ENCODE data around the gene CERS2. TPM values are rescaled to one million over a fixed set of nuclear protein-coding genes. Genes with fewer than 3 reads are reported as not detected.

Gene CERS2
- polyA plus RNA-seq, 1 donor: 310 TPM

- Histone ChIP-seq H3K27me3 (ENCODE audit: control insufficient read depth, insufficient read depth, low read length) (no peaks in the 10 kb centered on the region), H3K9me3 (ENCODE audit: control insufficient read depth, low read depth, low read length) (no peaks in the 10 kb centered on the region), H3K4me3 (ENCODE audit: low read length) (peak within 1 kb of the TSS; percentile 89), H3K4me1 (ENCODE audit: control insufficient read depth, insufficient read depth, low read length) (peaks cover 46% of the 10 kb centered on the region), H3K27ac (ENCODE audit: low read length) (peak within 1 kb of the TSS; percentile 90), H3K36me3 (ENCODE audit: control insufficient read depth, insufficient read depth, low read length) (no peaks in the 10 kb centered on the region)
- DNase-seq: peak; percentile 98 to 99
- WGBS (ENCODE audit: insufficient coverage, low lambda C conversion rate): 0% methylated on average over 1 of the region's 69 CpGs
Observed at GRCh38 chr1:151008244-151009205, 33.9 kb upstream of the CERS2 start, which contains the start of gene PRUNE1. Gene PRUNE1 (plus strand): TSS chr1:151008449. CDS start chr1:151008633, 184 bp downstream.

- Histone ChIP-seq H3K4me3 (ENCODE audit: low read length) (peak overlapping the region; percentile 89), H3K27ac (ENCODE audit: low read length) (peak overlapping the region; percentile 90), H3K27me3 (ENCODE audit: control insufficient read depth, insufficient read depth, low read length) (no peaks in the 10 kb centered on the region), H3K36me3 (ENCODE audit: control insufficient read depth, insufficient read depth, low read length) (no peaks in the 10 kb centered on the region), H3K4me1 (ENCODE audit: control insufficient read depth, insufficient read depth, low read length) (peaks cover 41% of the 10 kb centered on the region), H3K9me3 (ENCODE audit: control insufficient read depth, low read depth, low read length) (no peaks in the 10 kb centered on the region)
- no CpG with 5 or more reads among the region's 4 CpGs for WGBS (ENCODE audit: insufficient coverage, low lambda C conversion rate)
- no peak for DNase-seq
Observed at GRCh38 chr1:151007853-151008243, 33.2 kb upstream of the CERS2 start.

GRCh38 chr1:151006327-151007052 lies 31.9 kb upstream of the CERS2 start, which contains the start of gene MINDY1:
Gene MINDY1 (minus strand): TSS chr1:151006902. CDS start chr1:151002617, 4,285 bp downstream.
- peak; percentile 72 to 84 for DNase-seq
- WGBS (ENCODE audit: insufficient coverage, low lambda C conversion rate): 0% methylated on average over 2 of the region's 18 CpGs
- Histone ChIP-seq H3K4me1 (ENCODE audit: control insufficient read depth, insufficient read depth, low read length) (peaks cover 32% of the 10 kb centered on the region), H3K27ac (ENCODE audit: low read length) (peak within 1 kb of the TSS; percentile 90), H3K27me3 (ENCODE audit: control insufficient read depth, insufficient read depth, low read length) (no peaks in the 10 kb centered on the region), H3K36me3 (ENCODE audit: control insufficient read depth, insufficient read depth, low read length) (peaks cover 11% of the 10 kb centered on the region), H3K9me3 (ENCODE audit: control insufficient read depth, low read depth, low read length) (no peaks in the 10 kb centered on the region), H3K4me3 (ENCODE audit: low read length) (peak within 1 kb of the TSS; percentile 61)

- peaks cover 32% of the 10 kb centered on the region for H3K4me1 ChIP-seq (ENCODE audit: control insufficient read depth, insufficient read depth, low read length)
- no CpG with 5 or more reads among the region's 4 CpGs for WGBS (ENCODE audit: insufficient coverage, low lambda C conversion rate)
- no peaks in the 10 kb centered on the region for H3K27me3 ChIP-seq (ENCODE audit: control insufficient read depth, insufficient read depth, low read length)
- peaks cover 16% of the 10 kb centered on the region for H3K36me3 ChIP-seq (ENCODE audit: control insufficient read depth, insufficient read depth, low read length)
- peak overlapping the region; percentile 90 for H3K27ac ChIP-seq (ENCODE audit: low read length)
- H3K4me3 ChIP-seq (ENCODE audit: low read length): peak overlapping the region; percentile 61
- no peaks in the 10 kb centered on the region for H3K9me3 ChIP-seq (ENCODE audit: control insufficient read depth, low read depth, low read length)
- DNase-seq: peak in 1 of 2 donors; percentile 52
Observed at GRCh38 chr1:151005729-151006319, 31.2 kb upstream of the CERS2 start.

- DNase-seq: no peak
- Histone ChIP-seq H3K4me1 (ENCODE audit: control insufficient read depth, insufficient read depth, low read length) (peaks cover 18% of the 10 kb centered on the region), H3K27me3 (ENCODE audit: control insufficient read depth, insufficient read depth, low read length) (no peaks in the 10 kb centered on the region), H3K4me3 (ENCODE audit: low read length) (no peak overlapping the region), H3K36me3 (ENCODE audit: control insufficient read depth, insufficient read depth, low read length) (peaks cover 35% of the 10 kb centered on the region), H3K9me3 (ENCODE audit: control insufficient read depth, low read depth, low read length) (no peaks in the 10 kb centered on the region), H3K27ac (ENCODE audit: low read length) (no peak overlapping the region)
Observed at GRCh38 chr1:151003180-151003579, 28.5 kb upstream of the CERS2 start.

GRCh38 chr1:151002611-151003010 lies 28.0 kb upstream of the CERS2 start:
- WGBS (ENCODE audit: insufficient coverage, low lambda C conversion rate): 80% methylated on average over 1 of the region's 2 CpGs
- no peak overlapping the region for H3K27ac ChIP-seq (ENCODE audit: low read length)
- no peak for DNase-seq
- H3K4me1 ChIP-seq (ENCODE audit: control insufficient read depth, insufficient read depth, low read length): peaks cover 14% of the 10 kb centered on the region
- H3K9me3 ChIP-seq (ENCODE audit: control insufficient read depth, low read depth, low read length): no peaks in the 10 kb centered on the region
- no peak overlapping the region for H3K4me3 ChIP-seq (ENCODE audit: low read length)
- H3K36me3 ChIP-seq (ENCODE audit: control insufficient read depth, insufficient read depth, low read length): peaks cover 40% of the 10 kb centered on the region
- H3K27me3 ChIP-seq (ENCODE audit: control insufficient read depth, insufficient read depth, low read length): no peaks in the 10 kb centered on the region

- H3K36me3 ChIP-seq (ENCODE audit: control insufficient read depth, insufficient read depth, low read length): peaks cover 46% of the 10 kb centered on the region
- WGBS (ENCODE audit: insufficient coverage, low lambda C conversion rate): no CpG with 5 or more reads among the region's 3 CpGs
- H3K4me1 ChIP-seq (ENCODE audit: control insufficient read depth, insufficient read depth, low read length): peaks cover 10% of the 10 kb centered on the region
- H3K27ac ChIP-seq (ENCODE audit: low read length): no peak overlapping the region
- DNase-seq: no peak
- no peaks in the 10 kb centered on the region for H3K27me3 ChIP-seq (ENCODE audit: control insufficient read depth, insufficient read depth, low read length)
- no peaks in the 10 kb centered on the region for H3K9me3 ChIP-seq (ENCODE audit: control insufficient read depth, low read depth, low read length)
- H3K4me3 ChIP-seq (ENCODE audit: low read length): no peak overlapping the region
Observed at GRCh38 chr1:151002051-151002450, 27.4 kb upstream of the CERS2 start.

GRCh38 chr1:151001602-151002001 lies 27.0 kb upstream of the CERS2 start:
- Histone ChIP-seq H3K27ac (ENCODE audit: low read length) (no peak overlapping the region), H3K27me3 (ENCODE audit: control insufficient read depth, insufficient read depth, low read length) (no peaks in the 10 kb centered on the region), H3K4me1 (ENCODE audit: control insufficient read depth, insufficient read depth, low read length) (peaks cover 7% of the 10 kb centered on the region), H3K9me3 (ENCODE audit: control insufficient read depth, low read depth, low read length) (no peaks in the 10 kb centered on the region), H3K4me3 (ENCODE audit: low read length) (no peak overlapping the region), H3K36me3 (ENCODE audit: control insufficient read depth, insufficient read depth, low read length) (peaks cover 48% of the 10 kb centered on the region)
- WGBS (ENCODE audit: insufficient coverage, low lambda C conversion rate): no CpG with 5 or more reads among the region's 4 CpGs
- DNase-seq: no peak

GRCh38 chr1:151000408-151000807 lies 25.8 kb upstream of the CERS2 start:
- peaks cover 7% of the 10 kb centered on the region for H3K4me1 ChIP-seq (ENCODE audit: control insufficient read depth, insufficient read depth, low read length)
- 100% methylated on average over 1 of the region's 3 CpGs for WGBS (ENCODE audit: insufficient coverage, low lambda C conversion rate)

GRCh38 chr1:150999926-151000325 lies 25.3 kb upstream of the CERS2 start:
- Histone ChIP-seq H3K4me3 (ENCODE audit: low read length) (no peak overlapping the region), H3K27ac (ENCODE audit: low read length) (no peak overlapping the region), H3K4me1 (ENCODE audit: control insufficient read depth, insufficient read depth, low read length) (peaks cover 6% of the 10 kb centered on the region), H3K36me3 (ENCODE audit: control insufficient read depth, insufficient read depth, low read length) (peaks cover 48% of the 10 kb centered on the region), H3K27me3 (ENCODE audit: control insufficient read depth, insufficient read depth, low read length) (no peaks in the 10 kb centered on the region), H3K9me3 (ENCODE audit: control insufficient read depth, low read depth, low read length) (no peaks in the 10 kb centered on the region)
- 80% methylated on average over 1 of the region's 2 CpGs for WGBS (ENCODE audit: insufficient coverage, low lambda C conversion rate)
- DNase-seq: no peak

More at GRCh38 chr1:151000408-151000807, 25.8 kb upstream of the CERS2 start:
- no peak overlapping the region for H3K27ac ChIP-seq (ENCODE audit: low read length)
- H3K36me3 ChIP-seq (ENCODE audit: control insufficient read depth, insufficient read depth, low read length): peaks cover 48% of the 10 kb centered on the region
- DNase-seq: no peak
- H3K9me3 ChIP-seq (ENCODE audit: control insufficient read depth, low read depth, low read length): no peaks in the 10 kb centered on the region
- H3K27me3 ChIP-seq (ENCODE audit: control insufficient read depth, insufficient read depth, low read length): no peaks in the 10 kb centered on the region
- no peak overlapping the region for H3K4me3 ChIP-seq (ENCODE audit: low read length)
